Vagina (tissue), 2 donors: Measurements from ENCODE around the gene KBTBD2. TPM values are rescaled to one million over a fixed set of nuclear protein-coding genes. Genes with fewer than 3 reads are reported as not detected.
"Not testable (repeated sequence)": the region's sequence is repeated elsewhere in the genome, so short reads cannot be mapped to it uniquely, and the experiment has no call there.

Source experiments
- DNase-seq, 2 donors: peaks; one replicate each; pipeline ENCODE4 v3.0.0-alpha.2; 2017; ENCODE audit errors: extremely low spot score in 2 of 2
- H3K27ac ChIP-seq: fragments of 200-600 bp; sonication (generic); one replicate; pipeline ENCODE4 v1.5.1; 2019
- H3K27me3 ChIP-seq: fragments of 200-600 bp; sonication (generic); one replicate; pipeline ENCODE4 v1.5.1; 2019
- H3K36me3 ChIP-seq, 2 donors: fragments of 200-600 bp; sonication (generic); one replicate each; pipeline ENCODE4 v1.5.1; 2017 to 2019
- H3K4me1 ChIP-seq: fragments of 200-600 bp; sonication (generic); one replicate; pipeline ENCODE4 v1.5.1; 2019
- H3K4me3 ChIP-seq, 2 donors: fragments of 200-600 bp; sonication (generic); 1 replicate in 1 of 2; 2 replicates in 1 of 2; pipeline ENCODE4 v1.5.1; 2016 to 2019
- H3K9me3 ChIP-seq: fragments of 200-600 bp; sonication (generic); one replicate; pipeline ENCODE4 v1.5.1; 2019
- POLR2A ChIP-seq, 2 donors: fragments of 450-650 bp; IDR thresholded peaks; one replicate each; pipeline ENCODE4 v1.6.1; 2017; ENCODE audit warnings: antibody characterized with exemption in 2 of 2, mild to moderate bottlenecking in 2 of 2, moderate library complexity in 2 of 2
- POLR2AphosphoS5 ChIP-seq, 2 donors: sonication (generic); formaldehyde crosslinking; IDR thresholded peaks; one replicate each; pipeline ENCODE4 v1.9.0; 2017; ENCODE audit warnings: antibody characterized with exemption in 2 of 2, mild to moderate bottlenecking in 2 of 2, low read depth in 1 of 2; ENCODE audit not compliant: insufficient read depth in 1 of 2
- intact Hi-C: fragments of 100-400 bp; cut with DNase I; formaldehyde crosslinking; loops from one replicate; pipeline ENCODE4 v1.15.1; 2023
- total RNA-seq: library from RNA; depleted of rRNA; stranded (reverse); fragments of >200 nt; gene quantifications from one replicate; pipeline ENCODE4 v1.2.3, GENCODE V29; 2016
- TF ChIP-seq, protein P1 (sequence below), 3 experiments: fragments of 450-650 bp in 2 of 3; fragments of 200-600 bp in 1 of 3; sonication (generic) in 1 of 3; IDR thresholded peaks; one replicate each; pipeline ENCODE4 v1.5.1; 2017 to 2019; ENCODE audit warnings: antibody characterized with exemption in 3 of 3, mild to moderate bottlenecking in 2 of 3, moderate library complexity in 2 of 3

KBTBD2 gene
- total RNA-seq, 1 donor from 2014 or later, result 30.0 TPM

DNA sequence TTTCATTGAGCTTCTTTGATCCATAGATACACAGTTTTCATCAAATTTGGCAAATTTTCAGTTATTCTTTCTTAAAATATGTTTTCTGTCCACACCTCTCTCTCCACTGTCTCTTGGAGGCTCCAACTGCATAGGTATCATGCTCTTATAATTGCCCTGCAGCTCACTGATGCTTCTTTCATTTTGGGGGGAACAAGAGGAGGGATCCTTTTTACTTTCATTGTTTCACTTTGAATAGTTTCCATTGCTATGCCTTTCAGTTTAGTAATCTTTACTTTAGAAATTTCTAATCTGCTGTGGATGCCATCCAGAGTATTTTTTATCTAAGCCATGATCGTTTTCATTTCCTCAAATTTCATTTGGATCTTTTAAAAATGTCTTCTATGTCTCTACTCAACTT, 32.9 kb downstream of the KBTBD2 start:
- Histone ChIP-seq H3K9me3 (no peaks in the 10 kb centered on the region), H3K36me3 (no peaks in the 10 kb centered on the region), H3K27me3 (no peaks in the 10 kb centered on the region), H3K27ac (no peak overlapping the region), H3K4me3 (no peak overlapping the region), H3K4me1 (no peaks in the 10 kb centered on the region)
- intact Hi-C loops, result no loop called here
- DNase-seq, result no peak
- TF ChIP-seq POLR2AphosphoS5 (IDR thresholded peaks at IDR 0.05; ENCODE audit: insufficient read depth in 1 of 2, low read depth in 1 of 2) (no peak), POLR2A (IDR thresholded peaks at IDR 0.05) (no peak)
- TF ChIP-seq, protein P1, sequence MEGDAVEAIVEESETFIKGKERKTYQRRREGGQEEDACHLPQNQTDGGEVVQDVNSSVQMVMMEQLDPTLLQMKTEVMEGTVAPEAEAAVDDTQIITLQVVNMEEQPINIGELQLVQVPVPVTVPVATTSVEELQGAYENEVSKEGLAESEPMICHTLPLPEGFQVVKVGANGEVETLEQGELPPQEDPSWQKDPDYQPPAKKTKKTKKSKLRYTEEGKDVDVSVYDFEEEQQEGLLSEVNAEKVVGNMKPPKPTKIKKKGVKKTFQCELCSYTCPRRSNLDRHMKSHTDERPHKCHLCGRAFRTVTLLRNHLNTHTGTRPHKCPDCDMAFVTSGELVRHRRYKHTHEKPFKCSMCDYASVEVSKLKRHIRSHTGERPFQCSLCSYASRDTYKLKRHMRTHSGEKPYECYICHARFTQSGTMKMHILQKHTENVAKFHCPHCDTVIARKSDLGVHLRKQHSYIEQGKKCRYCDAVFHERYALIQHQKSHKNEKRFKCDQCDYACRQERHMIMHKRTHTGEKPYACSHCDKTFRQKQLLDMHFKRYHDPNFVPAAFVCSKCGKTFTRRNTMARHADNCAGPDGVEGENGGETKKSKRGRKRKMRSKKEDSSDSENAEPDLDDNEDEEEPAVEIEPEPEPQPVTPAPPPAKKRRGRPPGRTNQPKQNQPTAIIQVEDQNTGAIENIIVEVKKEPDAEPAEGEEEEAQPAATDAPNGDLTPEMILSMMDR (IDR thresholded peaks at IDR 0.05), result no peak

DNA sequence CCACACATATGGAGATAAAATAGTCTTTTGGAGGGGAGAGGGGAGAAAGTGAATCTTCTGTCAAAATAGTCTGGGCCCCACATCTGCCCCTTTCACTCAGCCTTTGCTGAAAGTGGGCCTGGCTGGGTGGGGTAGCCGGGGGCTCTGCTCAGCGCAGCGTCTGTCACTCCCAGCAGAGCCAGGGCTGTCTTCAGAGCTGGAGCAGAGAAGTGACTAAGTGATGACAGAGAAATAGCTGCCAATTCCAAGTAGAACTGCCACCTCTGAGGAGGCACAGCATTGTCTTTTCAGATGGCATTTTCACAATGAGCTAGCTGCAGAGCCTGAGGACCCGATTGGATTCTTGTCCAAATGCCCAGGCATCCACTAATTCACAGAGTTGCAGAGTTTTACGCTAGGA, 34.5 kb downstream of the KBTBD2 start:
- intact Hi-C loops, H3K4me1 ChIP-seq, H3K36me3 ChIP-seq, DNase-seq, H3K27ac ChIP-seq, H3K4me3 ChIP-seq, H3K27me3 ChIP-seq, H3K9me3 ChIP-seq: not testable (repeated sequence)

DNA sequence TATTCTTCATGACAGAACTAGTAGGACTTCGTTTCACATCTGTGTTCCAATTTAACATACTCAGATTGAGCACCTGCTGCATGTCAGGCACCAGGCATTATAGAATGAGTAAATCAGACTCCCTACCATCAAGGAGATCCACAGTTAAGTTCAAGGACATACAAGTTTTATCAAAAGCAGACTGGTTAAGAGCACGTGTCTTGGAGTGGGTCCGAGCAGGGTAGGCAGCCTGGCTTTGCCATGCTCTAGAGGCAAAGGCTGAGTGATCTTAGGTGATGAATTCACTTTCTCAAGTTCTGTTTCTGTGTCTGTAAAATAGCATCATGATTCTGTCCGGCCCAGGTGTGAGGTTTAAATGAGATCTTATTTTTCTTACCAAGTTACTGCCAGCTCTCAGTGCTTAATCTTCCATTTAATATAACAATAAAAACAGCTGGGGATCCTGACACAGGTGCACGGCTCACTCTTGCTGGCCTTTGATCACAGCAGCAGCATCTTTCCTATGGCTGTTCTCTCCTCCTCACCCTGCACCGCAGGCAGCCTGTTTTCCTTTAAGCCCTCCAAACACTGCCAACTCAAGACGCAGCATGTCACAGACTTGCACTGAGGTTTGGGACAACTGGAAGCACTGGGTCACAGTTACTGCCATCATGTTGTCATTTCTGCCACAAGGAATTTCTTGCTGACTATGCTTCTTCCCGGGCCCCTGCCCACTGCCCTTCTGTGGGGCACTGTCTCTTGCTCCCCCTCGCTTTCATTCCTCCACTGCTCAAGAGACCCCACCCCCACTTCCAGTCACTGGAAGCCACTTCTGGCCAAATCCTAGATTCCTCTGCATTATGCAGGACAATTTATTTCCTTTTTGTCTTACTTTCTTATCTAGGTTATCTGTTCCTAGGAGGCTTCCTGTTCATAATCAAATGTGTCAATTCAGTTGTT, 35.5 kb downstream of the KBTBD2 start:
- H3K4me1 ChIP-seq, intact Hi-C loops, H3K36me3 ChIP-seq, H3K4me3 ChIP-seq, H3K27ac ChIP-seq, H3K27me3 ChIP-seq, H3K9me3 ChIP-seq, DNase-seq: not testable (repeated sequence)

DNA sequence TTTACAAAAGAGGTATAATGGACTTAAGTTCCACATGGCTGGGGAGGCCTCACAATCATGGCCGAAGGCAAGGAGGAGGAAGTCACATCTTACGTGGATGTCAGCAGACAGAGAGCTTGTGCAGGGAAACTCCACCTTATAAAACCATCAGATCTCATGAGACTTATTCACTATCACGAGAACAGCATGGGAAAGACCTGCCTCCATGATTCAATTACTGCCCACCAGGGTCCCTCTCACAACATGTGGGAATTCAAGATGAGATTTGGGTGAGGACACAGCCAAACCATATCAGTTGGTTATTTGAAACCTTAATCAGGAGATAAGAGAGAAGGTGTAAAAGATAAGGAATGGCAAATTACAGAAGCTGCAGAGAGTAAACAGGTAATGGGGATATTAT, 40.9 kb downstream of the KBTBD2 start:
- H3K4me3 ChIP-seq, H3K9me3 ChIP-seq, H3K4me1 ChIP-seq, intact Hi-C loops, H3K27me3 ChIP-seq, DNase-seq, H3K27ac ChIP-seq, H3K36me3 ChIP-seq: not testable (repeated sequence)

DNA sequence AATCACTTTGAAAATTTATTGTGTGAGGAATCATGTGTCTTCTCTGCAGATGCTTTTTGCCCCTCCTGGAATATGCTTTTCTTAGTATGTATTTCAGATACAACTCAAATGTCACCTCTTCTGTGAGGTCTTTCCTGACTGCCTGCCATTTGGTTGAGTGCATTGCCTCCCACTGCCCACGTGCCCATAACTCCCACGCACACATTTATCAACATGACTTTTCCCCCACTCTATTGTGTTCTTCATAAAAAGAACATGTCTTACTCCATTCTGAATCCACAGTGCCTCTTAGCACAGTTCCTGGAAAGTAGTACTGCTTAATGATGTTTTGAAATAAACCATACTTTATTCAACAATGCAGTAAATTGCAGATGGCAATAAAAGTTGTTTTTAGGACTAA, 42.9 kb downstream of the KBTBD2 start:
- H3K4me3 ChIP-seq, H3K9me3 ChIP-seq, H3K27me3 ChIP-seq, intact Hi-C loops, H3K36me3 ChIP-seq, DNase-seq, H3K4me1 ChIP-seq, H3K27ac ChIP-seq: not testable (repeated sequence)

DNA sequence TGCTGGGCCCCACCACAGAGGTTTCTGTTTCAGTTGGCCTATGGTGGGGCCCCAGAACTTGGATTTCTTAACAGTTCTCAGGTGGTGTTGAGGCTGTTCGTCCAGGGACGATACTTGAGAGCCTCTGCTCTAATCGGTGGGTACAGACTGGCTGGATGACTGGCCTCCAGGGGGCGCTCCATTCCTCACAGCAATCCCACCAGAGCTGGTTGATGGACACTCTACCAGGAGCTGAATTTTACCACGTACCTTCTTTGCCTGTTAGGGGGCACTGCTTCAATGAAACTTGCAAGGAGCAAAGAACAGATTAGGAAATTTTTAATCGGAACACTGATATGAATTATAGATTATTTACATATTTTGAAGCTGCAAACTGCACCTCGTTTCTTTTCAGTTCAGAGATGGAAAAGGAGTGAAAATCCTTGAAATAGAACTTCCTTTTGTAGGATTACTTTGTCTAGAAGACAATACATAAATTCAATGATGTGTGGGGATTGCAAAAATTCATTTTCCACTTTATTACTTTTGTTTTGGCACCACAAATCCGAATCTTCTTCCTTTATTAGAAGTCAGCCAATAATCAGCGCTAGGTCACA, 44.8 kb downstream of the KBTBD2 start:
- Histone ChIP-seq H3K27ac (no peak overlapping the region), H3K4me3 (no peak overlapping the region), H3K4me1 (no peaks in the 10 kb centered on the region), H3K27me3 (no peaks in the 10 kb centered on the region), H3K36me3 (no peaks in the 10 kb centered on the region), H3K9me3 (no peaks in the 10 kb centered on the region)
- intact Hi-C loops, result no loop called here
- no peak for DNase-seq
- TF ChIP-seq POLR2A (IDR thresholded peaks at IDR 0.05) (no peak), POLR2AphosphoS5 (IDR thresholded peaks at IDR 0.05; ENCODE audit: insufficient read depth in 1 of 2, low read depth in 1 of 2) (peak in 1 of 2 donors; percentile 25)
- TF ChIP-seq, protein P1 (IDR thresholded peaks at IDR 0.05), result peak; percentile 61 to 84 (median 82)

DNA sequence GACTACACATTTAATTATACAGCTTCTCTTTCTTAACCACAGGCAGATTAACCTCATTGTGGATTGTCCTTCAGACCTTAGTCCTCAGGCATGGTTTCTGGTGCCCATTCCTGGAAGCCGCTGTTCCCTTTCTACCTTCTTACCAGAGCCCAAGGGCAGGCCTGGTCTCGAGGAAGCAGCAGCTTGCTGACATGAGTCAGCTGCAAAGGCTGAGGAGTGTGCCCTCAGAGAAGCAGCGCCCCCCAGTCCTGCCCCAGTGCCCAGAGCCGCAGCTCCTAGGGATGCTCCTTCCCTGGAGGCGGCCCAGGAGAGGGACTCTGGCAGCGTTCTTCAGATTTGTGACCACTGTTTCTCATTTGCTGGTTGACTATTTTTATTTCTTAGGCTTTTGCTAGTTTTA, 46.8 kb downstream of the KBTBD2 start:
- H3K4me1 ChIP-seq, H3K9me3 ChIP-seq, H3K4me3 ChIP-seq, H3K36me3 ChIP-seq, H3K27ac ChIP-seq, DNase-seq, intact Hi-C loops, H3K27me3 ChIP-seq: not testable (repeated sequence)

DNA sequence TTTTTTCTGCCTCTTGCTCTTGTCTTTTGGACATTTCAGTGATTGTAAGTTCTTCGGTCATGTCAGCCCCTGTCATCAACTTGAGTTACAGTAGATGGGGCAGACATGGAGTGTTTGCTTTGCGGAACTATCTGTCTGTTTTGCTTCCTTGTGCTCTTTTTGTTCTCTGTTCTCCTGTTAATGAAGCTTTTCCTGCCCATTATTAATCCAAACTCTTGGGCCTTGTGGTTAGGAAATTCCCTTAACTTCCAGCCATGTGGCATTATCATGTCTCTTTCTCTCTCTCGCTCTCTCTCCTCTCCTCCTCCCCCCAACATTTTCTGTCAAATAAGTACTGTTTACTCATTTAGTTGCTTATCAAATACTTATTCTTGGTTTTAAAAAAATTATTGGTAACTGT, 47.8 kb downstream of the KBTBD2 start:
- H3K36me3 ChIP-seq, intact Hi-C loops, H3K27me3 ChIP-seq, H3K27ac ChIP-seq, H3K4me3 ChIP-seq, H3K9me3 ChIP-seq, H3K4me1 ChIP-seq, DNase-seq: not testable (repeated sequence)

DNA sequence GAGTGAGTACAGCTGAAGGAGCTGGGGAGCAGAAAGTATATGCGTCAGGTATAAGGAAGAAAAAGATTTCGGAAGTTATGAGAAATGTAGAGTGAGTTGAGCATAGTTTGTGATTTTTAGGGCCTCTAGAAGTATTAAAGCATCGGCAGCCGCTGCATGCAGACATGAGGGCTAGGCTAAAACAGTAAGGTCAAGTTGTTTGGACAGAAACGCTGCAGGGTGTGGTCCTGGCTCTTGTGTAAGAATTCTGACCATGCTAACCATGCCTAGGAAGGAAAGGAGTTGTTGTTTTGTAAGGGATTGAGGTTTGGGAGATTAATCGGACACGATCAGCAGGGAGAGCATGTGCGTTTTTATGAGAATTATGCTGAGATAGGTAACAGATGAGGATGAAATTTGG, 51.7 kb downstream of the KBTBD2 start:
- H3K27ac ChIP-seq, H3K9me3 ChIP-seq, intact Hi-C loops, DNase-seq, H3K4me1 ChIP-seq, H3K36me3 ChIP-seq, H3K27me3 ChIP-seq, H3K4me3 ChIP-seq: not testable (repeated sequence)

DNA sequence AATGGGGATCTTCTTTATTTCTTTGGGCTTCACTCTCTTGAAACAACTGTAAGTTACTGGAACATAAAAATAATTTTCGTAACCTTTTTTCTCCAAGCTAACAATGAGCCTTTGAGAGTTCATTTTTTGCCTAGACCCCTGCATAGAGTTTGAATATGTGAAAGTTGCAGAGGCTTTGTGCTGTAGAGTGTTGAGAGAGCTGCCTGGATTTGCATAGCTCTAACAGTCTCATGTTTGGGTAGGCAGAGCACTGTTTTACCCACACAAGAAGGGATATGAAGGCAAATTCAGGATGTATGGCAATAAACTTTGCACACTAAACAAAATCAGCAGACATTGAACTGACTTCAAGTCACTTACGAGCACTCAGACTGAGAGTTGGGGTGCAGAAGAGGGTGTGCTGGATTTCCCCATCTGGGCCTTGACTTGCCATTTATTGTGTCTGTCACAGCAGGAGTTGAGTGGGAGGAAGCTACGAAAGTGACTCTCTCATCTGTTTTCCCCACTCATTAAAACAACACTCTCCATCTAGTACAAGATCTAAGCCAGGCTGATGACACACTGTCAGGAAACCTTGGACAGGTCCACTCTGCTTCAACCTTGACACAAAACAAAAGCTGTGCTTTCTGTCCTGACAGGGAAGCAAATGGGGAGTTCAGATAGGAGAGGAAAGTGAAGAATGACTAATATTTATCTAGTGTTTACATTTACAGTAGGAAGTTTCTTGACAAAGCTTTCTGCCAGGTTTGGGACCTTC, 62.4 kb downstream of the KBTBD2 start:
- H3K27me3 ChIP-seq, DNase-seq, H3K27ac ChIP-seq, H3K9me3 ChIP-seq, H3K4me1 ChIP-seq, intact Hi-C loops, H3K4me3 ChIP-seq, H3K36me3 ChIP-seq: not testable (repeated sequence)
